Peyer's patch (tissue), 4 donors: ENCODE data around the gene CARD14.

ENCODE experiments used
- POLR2A ChIP-seq, 2 donors: fragments of 450-650 bp; IDR thresholded peaks; one replicate each; pipeline ENCODE4 v1.5.1; 2017; ENCODE audit warnings: antibody characterized with exemption in 2 of 2, mild to moderate bottlenecking in 2 of 2, moderate library complexity in 2 of 2
- TF ChIP-seq, protein P1 (sequence below), 6 experiments: fragments of 450-650 bp in 4 of 6; fragments of 200-600 bp in 2 of 6; sonication (generic) in 1 of 6; IDR thresholded peaks; one replicate each; pipeline ENCODE4 v1.5.1; 2017 to 2019; ENCODE audit warnings: antibody characterized with exemption in 6 of 6, mild to moderate bottlenecking in 3 of 6, moderate library complexity in 1 of 6

DNA sequence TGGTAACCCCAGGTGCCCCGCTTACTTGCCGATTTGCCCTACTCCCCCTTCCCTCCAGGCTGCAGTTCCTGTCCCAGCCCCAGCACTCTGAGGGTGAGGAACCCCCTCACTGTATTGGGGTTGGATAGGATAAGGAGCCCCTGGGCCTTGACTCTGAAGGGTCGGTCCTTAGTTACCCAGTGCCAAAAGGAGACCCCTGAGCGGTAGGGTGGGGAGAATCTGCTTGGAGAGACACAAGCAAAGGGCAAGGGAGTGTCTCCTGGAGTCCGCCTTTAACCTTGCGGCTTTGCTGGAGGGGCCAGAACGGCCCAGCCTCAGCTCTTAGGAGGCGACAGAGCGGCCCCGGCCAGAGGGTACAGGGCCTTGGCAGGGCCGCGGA is 13.0 kb downstream of the CARD14 start:
- TF ChIP-seq, protein P1, sequence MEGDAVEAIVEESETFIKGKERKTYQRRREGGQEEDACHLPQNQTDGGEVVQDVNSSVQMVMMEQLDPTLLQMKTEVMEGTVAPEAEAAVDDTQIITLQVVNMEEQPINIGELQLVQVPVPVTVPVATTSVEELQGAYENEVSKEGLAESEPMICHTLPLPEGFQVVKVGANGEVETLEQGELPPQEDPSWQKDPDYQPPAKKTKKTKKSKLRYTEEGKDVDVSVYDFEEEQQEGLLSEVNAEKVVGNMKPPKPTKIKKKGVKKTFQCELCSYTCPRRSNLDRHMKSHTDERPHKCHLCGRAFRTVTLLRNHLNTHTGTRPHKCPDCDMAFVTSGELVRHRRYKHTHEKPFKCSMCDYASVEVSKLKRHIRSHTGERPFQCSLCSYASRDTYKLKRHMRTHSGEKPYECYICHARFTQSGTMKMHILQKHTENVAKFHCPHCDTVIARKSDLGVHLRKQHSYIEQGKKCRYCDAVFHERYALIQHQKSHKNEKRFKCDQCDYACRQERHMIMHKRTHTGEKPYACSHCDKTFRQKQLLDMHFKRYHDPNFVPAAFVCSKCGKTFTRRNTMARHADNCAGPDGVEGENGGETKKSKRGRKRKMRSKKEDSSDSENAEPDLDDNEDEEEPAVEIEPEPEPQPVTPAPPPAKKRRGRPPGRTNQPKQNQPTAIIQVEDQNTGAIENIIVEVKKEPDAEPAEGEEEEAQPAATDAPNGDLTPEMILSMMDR (IDR thresholded peaks at IDR 0.05): no peak
- TF ChIP-seq POLR2A (IDR thresholded peaks at IDR 0.05): no peak
